Erythroblast (primary cell): ENCODE data around the gene DIP2C.

ENCODE experiments used
- GATA1 ChIP-seq: IDR thresholded peaks from 2 replicates; pipeline ENCODE4 v1.6.1; 2011; ENCODE audit warnings: low read depth, mild to moderate bottlenecking, control low read depth, low read length, moderate library complexity
- POLR2A ChIP-seq: IDR thresholded peaks from 2 replicates; pipeline ENCODE4 v1.6.1; 2011; ENCODE audit warnings: mild to moderate bottlenecking, low read length

DNA sequence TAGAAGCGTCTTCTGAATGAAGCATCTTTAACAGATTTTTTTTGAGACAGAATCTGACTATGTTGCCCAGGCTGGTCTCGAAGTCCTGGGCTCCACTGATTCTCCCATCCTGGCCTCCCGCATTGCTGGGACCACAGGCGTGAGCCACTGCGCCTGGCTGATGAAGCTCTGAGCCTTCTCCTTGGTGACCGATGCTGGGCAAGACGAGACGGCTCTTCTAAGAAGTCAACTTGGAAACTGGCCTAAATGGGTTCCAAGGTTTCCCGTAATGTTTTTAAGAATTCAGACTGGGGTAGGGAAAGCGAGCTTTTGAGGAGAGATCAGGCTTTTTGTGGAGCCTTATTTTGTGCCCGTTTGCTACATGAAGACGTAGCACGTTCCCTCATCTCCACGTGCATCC is 329.7 kb downstream of the DIP2C start:
- no peak for TF ChIP-seq POLR2A
- no peak for TF ChIP-seq GATA1
